Uterus (tissue), 4 donors: Measurements from ENCODE around the gene PLXNA2. TPM values are rescaled to one million over a fixed set of nuclear protein-coding genes. Genes with fewer than 3 reads are reported as not detected.
A peak's percentile ranks its signal among the peaks of the same experiment; 100 is the strongest.

Experiments
- DNase-seq, 2 donors: peaks; one replicate each; pipeline ENCODE4 v3.0.0-alpha.2; 2019 to 2020
- H3K27ac ChIP-seq, 2 donors: fragments of 200-600 bp; sonication (generic); 1 replicate in 1 of 2; 2 replicates in 1 of 2; pipeline ENCODE4 v1.5.1; 2016 to 2018
- H3K27me3 ChIP-seq, 2 donors: fragments of 200-600 bp; sonication (generic); one replicate each; pipeline ENCODE4 v1.5.1; 2018 to 2019; ENCODE audit warnings: control low read depth in 1 of 2
- H3K36me3 ChIP-seq, 2 donors: fragments of 200-600 bp; sonication (generic); one replicate each; pipeline ENCODE4 v1.5.1; 2019; ENCODE audit warnings: control low read depth in 1 of 2
- H3K4me1 ChIP-seq, 2 donors: fragments of 200-600 bp; sonication (generic); one replicate each; pipeline ENCODE4 v1.5.1; 2018 to 2019; ENCODE audit warnings: control low read depth in 1 of 2
- H3K4me3 ChIP-seq, 2 donors: fragments of 200-600 bp; sonication (generic); 1 replicate in 1 of 2; 2 replicates in 1 of 2; pipeline ENCODE4 v1.5.1; 2018 to 2019; ENCODE audit warnings: mild to moderate bottlenecking in 1 of 2
- H3K9me3 ChIP-seq, 2 donors: fragments of 200-600 bp; sonication (generic); one replicate each; pipeline ENCODE4 v1.5.1; 2019; ENCODE audit warnings: control low read depth in 1 of 2
- CTCF ChIP-seq, 4 experiments: fragments of 200-600 bp in 2 of 4; fragments of 450-650 bp in 2 of 4; sonication (generic) in 2 of 4; IDR thresholded peaks; one replicate each; pipeline ENCODE4 v1.5.1; 2016 to 2019; ENCODE audit warnings: antibody characterized with exemption in 4 of 4, mild to moderate bottlenecking in 2 of 4, moderate library complexity in 1 of 4
- POLR2A ChIP-seq, 2 donors: fragments of 450-650 bp; IDR thresholded peaks; one replicate each; pipeline ENCODE4 v1.6.1; 2016; ENCODE audit warnings: antibody characterized with exemption in 2 of 2, mild to moderate bottlenecking in 1 of 2, moderate library complexity in 1 of 2
- intact Hi-C: fragments of 100-400 bp; cut with DNase I; formaldehyde crosslinking; loops from one replicate; pipeline ENCODE4 v1.15.1; 2023; ENCODE audit warnings: low total_unique reads
- total RNA-seq, 4 donors: library from RNA; depleted of rRNA in 3 of 4; stranded (reverse); fragments of >200 nt in 3 of 4; gene quantifications; one replicate each; pipeline versions ENCODE4 v1.1.0 to v1.2.4, GENCODE V29; 2014 to 2023
- donor health status: DM: yes; HTN: yes; CAD: no.

PLXNA2 gene
- total RNA-seq, 4 donors from 2014 or later: 5.4 to 94.5 (median 9.5) TPM

GRCh38 chr1:208248307-208248801 is 4.2 kb upstream of the PLXNA2 start:
- no peak overlapping the region for H3K27ac ChIP-seq
- no peak overlapping the region for H3K4me3 ChIP-seq
- intact Hi-C loops: loop anchor here (5.0 to 10.0 kb wide), 2 partner anchors 114 to 216 kb away; no protein-coding TSS in a partner anchor
- H3K36me3 ChIP-seq: no peaks in the 10 kb centered on the region
- DNase-seq: no peak
- H3K9me3 ChIP-seq: no peaks in the 10 kb centered on the region
- H3K4me1 ChIP-seq: no peaks in the 10 kb centered on the region
- no peaks in the 10 kb centered on the region for H3K27me3 ChIP-seq
- TF ChIP-seq CTCF (IDR thresholded peaks at IDR 0.05): no peak
- no peak for TF ChIP-seq POLR2A (IDR thresholded peaks at IDR 0.05)

GRCh38 chr1:208247696-208248095 is 3.5 kb upstream of the PLXNA2 start:
- Histone ChIP-seq H3K9me3 (no peaks in the 10 kb centered on the region), H3K36me3 (no peaks in the 10 kb centered on the region), H3K27ac (no peak overlapping the region), H3K4me3 (no peak overlapping the region), H3K4me1 (no peaks in the 10 kb centered on the region), H3K27me3 (no peaks in the 10 kb centered on the region)
- TF ChIP-seq POLR2A (IDR thresholded peaks at IDR 0.05) (no peak), CTCF (IDR thresholded peaks at IDR 0.05) (no peak)
- DNase-seq: no peak
- intact Hi-C loops: loop anchor here (5.0 to 10.0 kb wide), 2 partner anchors 113 to 215 kb away; no protein-coding TSS in a partner anchor

- no peaks in the 10 kb centered on the region for H3K4me1 ChIP-seq
- no peaks in the 10 kb centered on the region for H3K9me3 ChIP-seq
- no peaks in the 10 kb centered on the region for H3K36me3 ChIP-seq
- intact Hi-C loops: loop anchor here (5.0 to 10.0 kb wide), 2 partner anchors 110 to 213 kb away; no protein-coding TSS in a partner anchor
- H3K27ac ChIP-seq: peak overlapping the region; percentile 87 to 89
- TF ChIP-seq POLR2A (IDR thresholded peaks at IDR 0.05) (peak; percentile 17 to 38), CTCF (IDR thresholded peaks at IDR 0.05) (peak; percentile 83 to 91 (median 88))
- peak overlapping the region; percentile 71 to 91 for H3K4me3 ChIP-seq
- no peaks in the 10 kb centered on the region for H3K27me3 ChIP-seq
- peak; percentile 92 to 96 for DNase-seq
Measured at GRCh38 chr1:208245185-208245705, 1.1 kb upstream of the PLXNA2 start.

GRCh38 chr1:208243527-208243966 is 637 bp downstream of the PLXNA2 start:
- Histone ChIP-seq H3K9me3 (no peaks in the 10 kb centered on the region), H3K36me3 (no peaks in the 10 kb centered on the region), H3K4me3 (peak overlapping the region; percentile 71 to 91), H3K27ac (peak overlapping the region; percentile 87 to 89), H3K4me1 (peaks cover 0 to 6% of the 10 kb centered on the region in 2 donors), H3K27me3 (no peaks in the 10 kb centered on the region)
- DNase-seq: no peak
- TF ChIP-seq POLR2A (IDR thresholded peaks at IDR 0.05): no peak
- TF ChIP-seq CTCF (IDR thresholded peaks at IDR 0.05): no peak
- intact Hi-C loops: loop anchor here (5.0 to 10.0 kb wide), 2 partner anchors 109 to 156 kb away; no protein-coding TSS in a partner anchor

- H3K27me3 ChIP-seq: no peaks in the 10 kb centered on the region
- TF ChIP-seq CTCF (IDR thresholded peaks at IDR 0.05) (peak in 3 of 4 experiments; percentile 15 to 53 (median 31)), POLR2A (IDR thresholded peaks at IDR 0.05) (peak in 1 of 2 donors; percentile 19)
- no peaks in the 10 kb centered on the region for H3K36me3 ChIP-seq
- peak overlapping the region; percentile 71 to 91 for H3K4me3 ChIP-seq
- peaks cover 0 to 6% of the 10 kb centered on the region in 2 donors for H3K4me1 ChIP-seq
- DNase-seq: no peak
- intact Hi-C loops: loop anchor here (5.0 to 10.0 kb wide), 2 partner anchors 108 to 156 kb away; no protein-coding TSS in a partner anchor
- no peaks in the 10 kb centered on the region for H3K9me3 ChIP-seq
- peak overlapping the region; percentile 87 to 89 for H3K27ac ChIP-seq
Measured at GRCh38 chr1:208242941-208243526, 1.1 kb downstream of the PLXNA2 start.
